CD4-positive, alpha-beta T cell treated with Interleukin-15 for 1 hour (primary cell): Measurements from ENCODE around the gene GRK3.
"Not testable (repeated sequence)": the region's sequence is repeated elsewhere in the genome, so short reads cannot be mapped to it uniquely, and the experiment has no call there.

ENCODE experiments used
- DNase-seq: peaks from one replicate; pipeline ENCODE4 v3.0.0-alpha.2; 2020

GRK3 gene

DNA sequence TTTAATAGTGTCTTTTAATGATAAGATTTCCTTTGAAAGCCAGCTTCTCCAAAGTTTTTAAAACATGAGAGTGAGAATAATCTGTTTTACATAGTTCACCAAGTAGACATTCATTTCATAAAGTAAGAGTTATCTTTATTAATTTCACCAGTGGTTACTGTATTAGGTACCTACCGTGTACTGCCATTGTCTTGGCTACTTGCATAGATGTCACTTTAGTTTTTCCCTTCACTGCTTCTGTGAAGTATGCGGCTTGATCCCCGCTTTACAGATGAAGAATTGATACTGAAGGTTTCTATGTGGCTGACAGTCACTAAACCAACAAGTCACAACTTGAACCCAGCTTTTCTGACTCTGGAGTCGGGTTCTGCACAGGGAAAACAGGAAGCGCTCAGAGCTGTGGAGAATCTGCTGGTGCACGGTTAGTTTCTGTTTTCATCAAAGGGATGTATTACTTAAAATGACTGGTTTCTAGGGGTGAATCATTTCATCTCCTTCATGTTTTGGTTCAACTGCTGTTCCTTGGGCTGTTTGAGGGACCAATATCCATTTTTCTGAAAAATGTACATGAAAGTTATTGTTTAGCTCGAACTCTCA lies 138.2 kb downstream of the GRK3 start:
- DNase-seq, result no peak

DNA sequence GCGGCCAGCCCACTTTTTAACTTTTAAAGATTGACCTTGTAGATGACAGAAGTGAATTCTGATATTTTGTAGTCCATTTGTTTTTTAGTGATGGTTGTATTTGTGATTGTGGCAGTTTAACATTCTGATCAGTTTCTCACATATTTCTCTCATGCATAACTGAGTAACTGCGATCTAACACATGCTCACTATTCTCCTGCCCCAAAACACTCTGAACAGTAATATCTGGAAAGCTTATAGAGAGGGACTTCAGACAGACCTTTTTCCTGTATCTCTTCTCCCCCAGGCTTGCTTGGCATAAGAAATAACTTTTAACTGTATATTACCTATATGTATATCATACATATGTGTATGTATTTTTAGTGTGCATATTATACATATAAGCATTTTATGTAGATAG lies 140.2 kb downstream of the GRK3 start:
- no peak for DNase-seq

DNA sequence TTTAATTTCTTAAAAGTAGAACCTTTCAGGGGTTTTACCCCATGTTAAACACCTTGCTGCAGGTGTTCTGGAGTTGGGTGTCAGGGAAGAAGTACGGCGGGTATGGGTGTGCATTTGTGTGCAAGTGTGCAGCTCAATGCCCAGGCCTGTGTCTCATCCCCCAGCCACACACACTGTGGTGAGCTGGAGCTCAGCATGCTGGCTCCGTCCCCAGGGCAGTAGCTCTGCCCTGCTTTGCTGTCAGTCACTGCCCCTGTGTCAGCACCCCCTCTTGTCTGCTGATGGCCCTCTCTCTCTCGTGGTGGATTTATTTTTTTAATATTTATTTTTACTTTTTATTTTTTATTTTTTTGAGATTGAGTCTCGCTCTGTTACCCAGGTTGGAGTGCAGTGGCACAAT lies 141.7 kb downstream of the GRK3 start:
- DNase-seq, result no peak

DNA sequence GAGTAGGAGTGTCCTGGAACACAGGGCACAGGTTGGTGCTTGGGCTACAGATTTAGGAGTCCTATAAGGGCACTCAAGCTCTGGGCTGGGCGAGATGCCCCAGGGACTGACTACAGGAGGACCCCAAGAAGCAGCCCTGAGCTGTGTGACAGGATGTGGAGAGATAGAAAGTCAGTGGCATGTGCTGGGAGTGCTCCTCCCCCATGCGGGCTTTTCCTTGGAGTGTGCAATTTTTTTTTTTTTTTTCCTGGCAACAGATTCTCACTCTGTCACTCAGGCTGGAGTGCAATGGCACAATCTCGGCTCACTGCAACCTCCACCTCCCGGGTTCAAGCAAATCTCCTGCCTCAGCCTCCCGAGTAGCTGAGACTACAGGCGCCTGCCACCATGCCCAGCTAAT lies 144.0 kb downstream of the GRK3 start:
- not testable (repeated sequence) for DNase-seq

DNA sequence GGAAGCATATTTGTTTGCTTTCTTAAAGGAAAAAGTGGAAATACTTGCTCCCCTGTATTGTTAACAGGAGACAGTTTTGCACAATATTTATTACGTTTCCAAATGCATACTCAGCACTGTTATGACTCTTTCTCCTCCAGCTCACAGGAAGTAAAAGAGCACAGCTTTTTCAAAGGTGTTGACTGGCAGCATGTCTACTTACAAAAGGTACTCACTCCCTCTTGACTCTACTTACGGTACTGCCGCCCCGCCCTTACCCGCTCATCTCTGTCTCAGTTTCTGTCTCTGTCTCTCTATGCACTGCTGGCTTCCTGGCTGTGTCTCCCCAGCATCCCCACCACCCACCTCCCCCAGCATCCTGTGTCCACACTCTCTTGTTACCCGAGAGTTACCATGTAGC lies 145.3 kb downstream of the GRK3 start:
- no peak for DNase-seq

DNA sequence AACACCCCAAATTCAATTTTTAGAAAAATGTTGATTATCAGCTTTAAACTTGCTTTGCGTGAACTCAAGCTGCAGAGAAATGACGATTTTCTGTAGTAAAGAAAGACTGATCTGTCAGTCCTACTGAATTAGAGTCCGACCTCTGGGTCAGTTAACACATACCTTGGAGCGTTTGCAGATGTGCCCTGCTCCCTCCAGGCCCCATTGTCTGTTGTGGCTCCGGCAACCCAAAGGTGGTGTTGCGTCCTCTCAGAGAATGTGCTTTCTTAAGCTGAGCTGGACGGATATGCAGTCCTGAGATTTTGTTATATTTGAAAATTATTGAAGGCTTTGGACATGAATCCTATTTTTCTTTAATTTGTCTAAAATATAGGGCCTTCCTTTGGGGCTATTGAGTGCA lies 146.0 kb downstream of the GRK3 start:
- no peak for DNase-seq

DNA sequence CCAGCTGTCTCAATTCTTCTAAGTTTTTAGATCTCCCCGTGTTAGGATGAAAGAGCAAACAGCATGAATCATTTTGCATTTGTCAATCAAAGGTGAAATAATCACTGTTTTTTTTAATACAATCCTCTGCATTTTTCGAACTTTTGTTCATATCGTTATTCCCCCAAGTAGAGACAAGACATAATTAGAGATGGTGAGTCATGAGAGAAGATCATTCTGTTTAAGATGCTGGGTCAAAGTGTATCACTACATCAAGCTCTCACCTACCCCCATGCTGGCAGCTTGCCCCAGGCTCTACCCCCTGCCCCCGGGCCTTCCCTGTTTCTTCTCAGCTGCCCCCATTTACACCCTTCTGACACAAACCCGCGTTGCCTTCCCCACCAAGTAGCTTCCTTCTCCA lies 147.0 kb downstream of the GRK3 start:
- DNase-seq, result no peak

DNA sequence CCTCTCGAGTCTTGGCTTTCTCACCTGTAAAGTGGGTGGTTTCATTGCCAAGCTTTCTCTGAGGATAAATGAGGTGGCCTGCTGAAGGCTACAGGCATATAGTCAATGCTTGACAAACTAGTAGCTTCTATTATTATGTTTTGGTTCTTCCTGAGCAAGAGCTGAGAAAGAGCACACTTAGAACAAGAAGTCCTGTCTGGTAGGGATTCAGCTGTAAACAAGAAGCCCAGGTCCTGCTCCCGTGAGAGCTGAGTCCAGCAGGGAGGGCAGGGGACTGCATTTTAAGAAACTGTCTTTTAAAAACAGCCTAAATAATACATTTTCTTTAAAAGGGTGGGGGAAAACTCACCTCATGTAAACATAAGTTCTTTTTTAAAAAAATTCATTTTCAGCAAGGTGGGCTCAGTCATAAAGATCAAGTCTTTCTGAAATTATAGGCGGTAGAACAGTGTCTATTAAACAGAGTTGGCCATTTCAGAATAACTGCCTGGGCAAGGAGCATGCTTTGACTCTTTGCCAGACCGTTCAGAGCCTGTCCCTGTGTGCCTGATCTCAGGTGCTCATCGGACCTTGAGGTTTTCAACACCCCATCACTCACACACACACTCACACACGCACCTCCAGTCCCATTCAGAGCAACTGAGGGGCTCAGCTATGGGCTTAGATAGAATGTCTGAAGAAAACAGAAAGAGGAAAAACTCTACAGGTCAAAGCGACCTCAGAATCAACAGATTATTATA lies 148.4 kb downstream of the GRK3 start:
- no peak for DNase-seq

DNA sequence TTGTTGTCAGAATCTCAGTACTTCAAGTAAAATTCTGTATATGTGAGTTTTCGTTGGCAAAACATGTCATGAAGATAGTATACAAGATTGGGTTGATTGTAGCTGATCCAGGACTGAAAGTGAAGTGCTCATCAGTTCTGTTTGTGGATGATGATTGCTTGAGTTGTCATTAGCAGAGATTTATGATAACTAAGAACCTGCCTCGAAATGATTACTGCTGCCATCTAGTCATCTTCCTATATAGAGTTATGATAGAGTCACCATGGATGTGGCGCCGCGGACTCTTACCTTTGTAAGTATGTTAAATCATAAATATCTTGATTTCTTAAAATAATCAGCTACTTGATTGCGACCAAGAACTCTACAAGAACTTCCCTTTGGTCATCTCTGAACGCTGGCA lies 149.6 kb downstream of the GRK3 start:
- DNase-seq, result no peak

DNA sequence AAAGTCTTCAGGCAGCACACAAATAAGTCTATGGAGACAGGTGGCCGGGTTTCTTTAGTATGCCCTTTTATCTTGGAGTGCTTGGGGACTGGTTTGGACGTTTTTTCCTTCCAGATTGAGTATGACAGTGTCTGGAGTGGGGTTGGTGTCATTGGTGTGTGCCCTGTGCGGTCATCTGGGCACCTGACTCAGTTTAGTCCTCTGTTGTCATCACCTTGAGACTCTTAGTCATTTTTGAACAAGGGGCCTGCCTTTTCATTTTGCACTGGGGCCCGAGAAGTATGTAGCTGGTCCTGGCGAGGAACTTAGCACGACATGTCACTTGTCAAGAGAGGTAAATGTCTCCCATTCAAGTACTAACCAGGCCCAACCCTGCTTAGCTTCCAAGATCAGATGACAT lies 150.3 kb downstream of the GRK3 start:
- no peak for DNase-seq

DNA sequence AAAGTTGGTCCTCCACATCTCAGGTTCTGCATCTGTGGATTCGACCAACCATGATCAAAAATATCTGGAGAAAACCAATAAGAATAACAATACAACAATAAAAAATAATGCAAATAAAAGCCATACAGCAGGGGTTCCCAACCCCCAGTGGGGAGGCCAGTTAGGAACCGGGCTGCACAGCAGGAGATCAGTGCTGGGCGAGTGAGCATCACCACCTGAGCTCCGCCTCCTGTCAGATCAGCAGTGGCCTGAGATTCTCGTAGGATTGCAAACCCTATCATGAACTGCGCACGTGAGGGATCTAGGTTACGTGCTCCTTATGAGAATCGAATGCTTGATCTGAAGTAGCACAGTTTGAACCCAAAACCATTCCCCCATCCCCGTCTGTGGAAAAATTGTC lies 152.2 kb downstream of the GRK3 start:
- DNase-seq, result no peak

DNA sequence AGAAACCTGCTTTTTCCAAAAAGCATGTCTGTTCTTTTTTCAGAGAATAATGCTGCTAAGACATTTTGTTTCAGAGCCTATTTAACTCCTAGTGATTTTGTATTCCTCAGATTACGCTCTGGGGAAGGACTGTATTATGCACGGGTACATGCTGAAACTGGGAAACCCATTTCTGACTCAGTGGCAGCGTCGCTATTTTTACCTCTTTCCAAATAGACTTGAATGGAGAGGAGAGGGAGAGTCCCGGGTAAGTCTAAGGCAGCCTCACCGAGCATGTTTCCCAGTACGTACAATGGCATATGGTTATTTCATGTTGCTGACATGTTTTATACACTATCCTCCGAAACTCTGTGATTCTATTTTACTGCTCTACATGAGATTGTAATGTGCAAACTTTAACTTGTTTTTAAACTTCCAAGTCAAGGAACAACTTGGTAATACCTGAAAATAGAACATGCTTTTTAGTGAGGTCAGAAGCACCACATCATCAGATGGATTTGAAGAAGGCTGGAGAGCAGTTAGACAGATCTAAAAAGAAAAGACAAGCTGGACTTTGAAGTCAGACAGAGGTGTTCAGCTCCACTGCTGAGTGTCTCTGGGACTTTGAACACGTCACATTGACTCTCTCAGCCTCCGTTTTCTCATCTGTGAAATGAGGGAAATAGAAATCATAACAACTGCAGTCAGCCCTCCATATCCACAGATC lies 153.8 kb downstream of the GRK3 start:
- DNase-seq, result no peak

DNA sequence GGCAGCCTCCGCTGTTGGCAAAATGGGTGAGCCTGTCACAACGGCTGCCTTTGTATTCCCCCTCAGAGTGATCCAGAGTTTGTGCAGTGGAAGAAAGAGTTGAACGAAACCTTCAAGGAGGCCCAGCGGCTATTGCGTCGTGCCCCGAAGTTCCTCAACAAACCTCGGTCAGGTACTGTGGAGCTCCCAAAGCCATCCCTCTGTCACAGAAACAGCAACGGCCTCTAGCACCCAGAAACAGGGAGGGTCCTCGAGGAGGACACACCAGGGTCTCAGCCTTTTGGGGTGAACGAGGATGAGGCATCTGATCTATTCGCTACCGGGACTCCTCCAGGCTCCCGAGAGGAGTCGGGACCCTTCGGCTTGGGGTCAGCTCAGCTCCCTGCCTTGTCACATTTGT lies 157.7 kb downstream of the GRK3 start:
- no peak for DNase-seq

DNA sequence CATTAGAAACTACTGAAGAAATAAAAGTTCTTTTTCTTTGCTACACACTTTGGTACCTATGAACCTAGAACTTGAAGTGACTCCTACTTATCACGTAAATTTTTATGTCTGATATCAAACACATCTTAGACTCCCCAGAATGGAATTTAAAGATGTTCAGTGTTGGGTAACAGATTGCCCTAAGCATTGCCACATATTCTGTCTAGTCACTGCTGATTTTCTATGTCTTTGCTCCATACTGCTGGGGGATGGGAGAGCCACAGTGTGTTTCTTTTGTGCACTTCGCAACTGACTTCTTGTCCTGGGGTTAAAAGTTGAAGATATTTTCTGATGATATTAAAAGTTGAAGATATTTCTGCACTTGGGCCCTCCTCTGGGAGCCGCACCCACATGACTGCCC lies 158.2 kb downstream of the GRK3 start:
- no peak for DNase-seq

DNA sequence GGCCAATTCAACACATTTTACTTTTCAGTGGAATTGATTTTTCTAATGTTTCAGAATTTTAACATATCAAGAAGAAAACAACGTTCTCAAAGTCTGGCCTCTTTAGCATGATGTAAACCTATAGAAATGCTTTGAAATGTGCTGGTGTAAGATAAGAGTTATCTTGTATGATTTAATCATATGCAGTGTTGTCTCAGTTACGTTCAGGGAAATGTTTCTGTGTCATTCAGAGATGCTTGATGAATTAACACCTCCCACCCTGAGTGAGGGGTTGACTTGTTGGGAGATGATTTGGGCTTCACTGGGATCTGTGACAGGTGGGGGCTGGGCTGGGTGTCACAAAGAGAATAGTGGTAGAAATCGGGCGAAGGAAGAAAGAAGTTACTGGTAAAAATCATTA lies 161.8 kb downstream of the GRK3 start:
- no peak for DNase-seq

DNA sequence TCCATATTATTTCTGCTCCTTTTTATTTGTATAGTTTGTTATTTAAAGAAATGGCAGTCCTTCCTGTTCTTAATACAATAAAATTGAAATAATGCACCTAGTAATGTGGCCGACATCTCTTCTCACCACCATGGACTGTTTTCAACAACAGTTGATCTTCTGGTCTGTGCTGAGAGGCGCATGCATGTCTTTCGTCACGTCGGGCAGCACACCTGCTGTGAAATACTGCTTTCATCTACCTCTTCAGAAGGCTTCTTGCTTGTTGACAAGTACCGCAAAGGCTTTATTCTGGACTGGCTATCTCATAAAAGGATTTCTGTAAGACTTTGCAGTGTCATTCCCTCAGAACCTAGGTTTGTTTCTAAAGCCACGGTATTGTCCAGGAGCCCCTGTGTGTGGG lies 163.6 kb downstream of the GRK3 start:
- no peak for DNase-seq

DNA sequence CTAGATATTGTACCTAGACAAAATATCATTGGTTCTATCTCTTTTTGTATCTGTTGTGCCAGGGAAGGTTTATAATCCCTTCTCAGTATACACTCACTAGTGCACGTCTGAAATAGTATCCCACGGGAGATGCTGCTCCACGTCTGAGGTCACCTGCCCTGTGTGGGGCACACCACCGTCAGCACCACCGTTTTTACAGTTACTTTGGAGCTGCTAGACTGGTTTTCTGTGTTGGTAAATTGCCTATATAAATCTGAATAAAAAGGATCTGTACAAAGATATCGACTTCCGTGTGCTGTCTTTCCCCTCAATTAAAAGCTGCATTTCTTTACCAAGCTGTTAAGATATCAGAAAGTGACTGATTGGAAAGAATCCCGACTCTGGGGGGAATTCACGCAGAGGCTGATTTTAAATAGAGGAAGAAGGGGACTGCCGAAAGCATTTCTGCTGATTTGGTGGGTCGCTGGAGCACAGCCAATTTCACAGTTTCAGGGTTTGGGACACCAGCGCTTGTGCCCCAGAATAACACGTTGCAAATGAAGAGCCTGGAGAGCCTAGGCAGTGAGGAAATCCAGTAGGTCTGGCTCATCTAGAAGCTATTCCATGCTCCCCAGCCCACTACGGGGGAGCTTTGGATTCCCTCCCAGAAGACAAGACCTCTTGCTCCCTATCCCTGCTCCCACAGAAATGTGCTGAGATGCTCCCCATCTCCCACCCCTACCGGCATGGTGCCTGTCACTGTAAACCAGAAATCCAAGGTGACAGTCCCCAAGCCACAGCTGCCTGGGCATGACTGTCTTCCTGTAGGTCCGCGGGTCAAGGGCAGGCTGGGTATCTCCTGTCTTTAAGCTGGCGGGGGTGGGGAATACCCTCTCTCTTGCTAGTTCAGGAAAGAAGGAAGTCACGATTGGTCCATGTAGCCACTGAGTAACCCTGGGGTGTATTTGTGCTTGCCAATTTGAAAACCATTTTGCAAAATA lies 164.8 kb downstream of the GRK3 start:
- no peak for DNase-seq

DNA sequence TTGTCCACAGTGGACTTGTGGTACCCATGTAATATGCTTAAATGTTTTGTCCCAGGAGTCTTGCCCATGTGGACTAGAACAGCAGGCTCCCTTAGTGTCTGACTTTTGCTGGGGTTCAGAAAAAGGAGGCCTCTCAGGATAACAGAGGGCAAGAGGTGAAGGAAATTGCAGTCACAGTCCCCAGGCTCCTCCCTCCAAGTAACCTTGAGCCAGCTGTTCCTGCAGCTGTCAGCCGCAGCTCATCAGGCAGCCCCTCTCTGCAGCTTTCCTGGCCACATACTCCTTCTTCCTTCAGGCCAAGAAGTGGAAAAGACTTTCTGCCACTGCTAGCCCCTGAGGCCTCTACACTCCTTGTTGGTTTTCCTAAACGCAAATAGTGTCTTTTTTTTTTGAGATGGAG lies 171.2 kb downstream of the GRK3 start:
- no peak for DNase-seq

DNA sequence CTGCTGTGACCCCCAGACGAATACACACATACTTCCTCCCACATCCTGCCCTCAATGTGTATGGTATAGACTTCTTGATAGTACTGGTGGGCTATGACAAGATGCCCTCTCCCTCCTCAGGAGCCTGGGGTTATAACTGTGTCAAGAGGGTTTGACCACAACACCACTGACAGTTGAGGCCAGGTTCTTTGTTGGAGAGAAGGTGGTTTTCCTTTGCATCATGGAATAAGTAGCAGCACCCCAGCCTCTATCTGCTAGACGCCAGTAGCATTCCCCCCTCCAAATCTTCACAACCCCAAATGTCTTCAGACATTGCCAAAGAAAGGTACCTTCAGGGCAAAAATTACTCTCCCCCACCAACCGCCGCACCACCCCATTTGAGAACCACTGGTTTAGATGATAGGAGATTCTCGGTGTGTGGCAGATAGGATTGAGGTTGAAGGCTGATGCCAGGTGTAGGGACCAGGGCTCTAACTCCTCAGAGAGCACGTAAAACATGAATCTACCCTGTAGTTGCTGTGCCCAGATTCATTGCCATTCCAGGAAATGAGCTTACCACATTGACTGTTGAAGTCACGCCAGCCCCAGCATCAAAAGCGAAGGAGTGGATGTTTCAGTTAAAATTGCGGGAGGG lies 172.0 kb downstream of the GRK3 start:
- DNase-seq, result no peak

DNA sequence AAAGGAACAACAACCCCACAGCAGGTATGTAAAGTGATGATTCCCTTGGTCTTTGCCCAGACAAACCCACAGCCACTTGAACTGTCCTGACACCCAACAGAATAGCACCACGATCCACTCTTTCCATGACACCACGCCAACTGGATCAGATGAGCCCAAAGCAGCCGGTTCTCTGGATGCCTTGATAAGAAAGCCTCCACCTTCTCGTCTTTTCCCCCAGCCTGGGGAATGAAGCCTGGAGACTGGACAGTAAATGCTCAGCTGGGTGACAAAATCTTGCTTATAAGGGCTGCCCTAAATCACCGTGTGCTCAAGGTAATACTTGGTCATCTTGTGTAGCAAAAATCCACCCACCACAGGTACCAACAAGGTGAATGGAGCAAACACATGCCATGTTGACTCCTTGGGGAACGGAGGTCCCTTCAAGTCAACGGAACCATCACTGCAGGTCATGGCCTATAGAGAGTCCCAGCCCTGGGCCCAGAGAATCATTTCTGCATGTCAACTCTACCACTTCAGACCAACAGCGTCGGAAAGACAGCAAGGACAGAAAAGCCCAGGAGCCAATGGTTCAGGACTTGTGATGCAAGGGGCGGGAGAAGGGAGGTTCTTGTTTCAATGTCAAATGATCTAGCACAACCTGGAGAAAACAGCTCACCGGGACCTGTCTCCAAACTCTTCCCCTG lies 175.3 kb downstream of the GRK3 start:
- DNase-seq, result no peak

DNA sequence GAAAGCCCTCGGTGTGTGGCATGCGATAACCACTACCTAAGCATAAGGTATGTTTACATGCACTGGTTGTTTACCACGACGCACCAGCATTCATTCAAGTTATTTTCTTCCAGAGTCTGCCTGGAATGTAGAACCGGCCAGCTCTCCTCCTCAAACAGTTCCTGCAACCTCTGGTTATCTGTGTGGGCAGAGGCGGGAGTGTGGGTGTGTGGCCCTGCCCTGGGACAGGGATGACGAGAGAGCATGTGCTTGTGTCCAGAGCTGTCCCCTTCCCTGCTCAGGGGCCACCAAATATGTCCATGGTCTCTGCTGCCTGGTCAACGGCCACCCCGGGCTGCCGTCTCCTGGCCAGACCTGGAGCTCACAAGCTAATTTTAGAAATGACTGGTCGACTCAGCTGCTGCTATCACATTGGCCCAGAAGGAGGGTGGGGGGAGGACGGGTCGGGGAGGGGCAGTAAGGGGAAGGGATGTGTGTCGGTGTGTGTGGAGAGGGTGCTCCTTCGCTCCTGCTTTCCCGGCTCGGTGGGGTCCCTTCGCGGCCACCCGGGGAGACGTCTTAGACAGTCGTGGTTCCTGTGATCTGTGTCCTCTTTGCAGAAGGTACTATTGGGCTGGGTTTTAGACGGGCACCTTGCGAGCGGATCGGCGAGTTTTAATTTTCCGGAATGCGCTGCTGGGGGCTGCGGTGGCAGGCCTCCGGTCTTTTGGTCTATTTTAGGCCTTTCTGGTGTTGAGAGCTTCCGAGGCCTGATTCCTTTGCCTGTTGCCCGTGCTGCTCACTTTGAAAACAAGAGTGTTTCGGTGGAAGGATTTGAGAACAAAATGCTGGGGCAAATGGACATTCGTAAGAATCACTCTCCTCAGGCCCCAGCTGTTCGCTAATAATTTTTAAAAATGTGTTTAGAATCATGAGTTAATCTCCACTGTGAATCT lies 177.5 kb downstream of the GRK3 start, which contains the start of gene MYO18B:
MYO18B (plus strand) TSS at position 497 of the 935 bp plus-strand sequence. CDS start 18,905 bp downstream, outside the sequence.
- DNase-seq, result no peak
